GM18907 (cell line): ENCODE data around the gene KIF1A.
"Not testable (repeated sequence)": the region's sequence is repeated elsewhere in the genome, so short reads cannot be mapped to it uniquely, and the experiment has no call there.

Source experiments
- ATAC-seq: cut with Tn5 transposase; IDR thresholded peaks from one replicate; pipeline ENCODE4 v1.9.1; 2021; ENCODE audit warnings: mild to moderate bottlenecking, moderate library complexity; ENCODE audit not compliant: unreplicated experiment

The KIF1A gene

DNA sequence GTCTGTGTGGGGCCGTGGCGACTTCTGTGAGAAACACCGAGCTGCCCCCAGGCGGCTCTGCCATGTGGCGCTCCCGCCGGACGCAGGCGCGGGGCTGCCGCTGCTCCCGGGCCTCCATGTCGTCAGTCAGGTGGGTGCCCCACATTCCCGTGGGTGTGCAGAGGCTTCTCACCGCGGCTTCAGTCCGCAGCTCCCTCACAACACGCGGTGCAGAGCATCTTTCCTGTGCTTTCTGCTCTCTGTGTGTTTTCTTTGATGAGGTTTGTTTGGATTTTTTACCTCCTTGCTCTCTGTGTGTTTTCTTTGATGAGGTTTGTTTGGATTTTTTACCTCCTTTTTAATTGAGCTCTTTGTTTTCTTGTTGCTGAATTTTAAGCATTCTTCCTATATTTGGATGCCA lies 115.4 kb downstream of the KIF1A start:
- ATAC-seq, result no peak

DNA sequence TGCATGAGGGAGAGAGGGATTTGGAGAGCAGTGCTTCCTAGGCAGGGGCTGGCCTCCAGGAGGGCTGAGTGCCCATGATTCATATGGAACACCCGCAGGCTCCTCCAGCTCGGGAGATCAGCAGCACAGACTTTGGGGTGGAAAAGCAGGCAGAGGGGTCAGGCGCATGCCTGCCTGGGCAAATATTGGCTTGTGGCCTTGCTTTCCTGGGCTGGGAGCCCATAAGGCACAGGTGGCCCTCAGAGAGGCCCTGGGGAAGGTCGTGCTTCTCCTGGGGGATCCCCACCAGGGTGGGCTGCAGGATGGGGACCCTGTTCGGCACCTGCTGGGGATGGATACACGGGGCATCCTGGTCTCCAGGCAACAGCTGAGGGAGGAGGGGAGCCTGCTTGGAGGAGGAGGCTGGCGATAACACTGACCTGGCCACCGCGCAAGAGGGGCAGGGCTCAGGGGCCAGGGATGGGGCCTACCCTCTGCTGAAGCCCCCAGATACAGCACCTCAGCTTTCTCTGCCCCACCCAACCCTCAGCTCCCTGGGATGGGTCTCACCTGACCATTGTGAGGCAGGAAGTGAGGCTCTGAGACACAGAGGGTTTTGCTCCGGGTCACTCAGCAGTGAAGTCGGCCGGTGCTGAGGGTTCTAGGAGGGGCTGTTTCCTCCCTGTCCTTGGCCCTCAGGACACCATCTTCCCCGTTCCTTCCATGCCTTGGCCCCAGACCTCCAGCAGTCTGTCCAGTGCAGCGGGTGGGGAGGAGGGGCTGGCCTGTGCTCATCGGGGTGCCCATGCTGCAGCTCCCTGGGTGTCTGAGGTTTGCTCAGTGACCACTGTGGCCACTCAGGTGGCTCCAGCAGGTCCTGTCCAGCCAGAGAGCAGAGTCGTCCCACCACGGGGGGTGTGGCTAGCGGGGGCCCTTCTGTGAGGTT lies 116.3 kb downstream of the KIF1A start:
- no peak for ATAC-seq

DNA sequence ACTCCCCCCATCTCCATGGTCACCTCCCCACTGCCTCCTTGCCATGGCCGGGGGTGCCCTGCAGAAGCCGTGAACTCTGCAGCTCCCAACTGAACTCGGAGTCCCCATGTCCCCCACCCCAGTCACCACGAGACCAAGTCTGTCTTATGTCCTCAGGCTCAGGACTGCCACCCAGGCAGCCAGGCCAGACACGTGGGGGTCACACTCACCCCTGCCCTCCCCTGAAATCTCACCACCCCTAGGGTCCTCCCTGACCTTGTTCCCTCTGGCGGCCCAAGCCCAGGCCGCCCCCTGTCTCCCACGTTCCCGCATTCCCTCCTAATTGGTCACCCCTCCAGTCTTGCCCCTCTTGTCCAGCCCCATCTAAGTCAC lies 117.4 kb downstream of the KIF1A start:
- no peak for ATAC-seq

DNA sequence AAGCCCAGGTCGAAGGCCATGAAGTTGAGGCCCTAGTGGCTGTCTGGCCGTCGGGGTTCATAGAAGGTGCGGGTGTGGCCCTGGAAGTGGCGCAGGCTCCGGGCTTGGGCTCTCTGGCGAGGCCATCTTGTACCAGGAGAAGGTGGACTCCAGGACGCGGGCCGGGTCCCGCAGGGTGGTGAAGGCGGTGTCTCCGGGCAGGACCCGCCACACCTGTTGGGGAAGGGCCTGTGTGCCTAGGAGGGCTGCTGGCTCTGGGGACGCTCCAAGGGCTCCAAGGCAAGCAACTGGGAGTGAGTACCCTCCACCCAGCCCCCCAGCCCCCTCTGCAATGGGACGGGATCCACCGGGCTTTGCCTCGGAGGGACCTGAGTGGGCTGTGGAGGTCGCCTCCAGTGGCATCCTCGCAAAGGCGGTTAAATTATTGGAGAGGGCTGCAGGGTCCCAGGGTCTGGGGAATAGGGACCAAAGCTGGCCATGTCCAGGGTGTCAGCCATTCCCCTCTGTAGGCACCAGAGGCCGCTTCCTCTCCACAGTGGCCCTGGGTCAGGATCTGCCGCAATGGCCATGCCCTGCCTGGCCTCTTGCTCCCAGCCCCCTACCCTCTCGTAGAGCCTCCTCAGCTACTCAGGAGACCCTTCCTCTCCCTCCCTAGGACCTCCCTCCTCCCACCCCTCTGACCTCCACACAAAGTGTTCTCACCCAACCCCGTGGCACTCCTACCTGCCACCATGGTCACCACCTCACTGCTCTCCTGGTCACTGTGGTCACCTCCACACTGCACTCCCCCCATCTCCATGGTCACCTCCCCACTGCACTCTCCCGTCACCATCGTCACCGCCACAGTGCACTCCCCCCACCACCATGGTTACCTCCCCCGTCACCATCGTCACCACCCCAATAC lies 118.0 kb downstream of the KIF1A start:
- ATAC-seq, result no peak

- ATAC-seq, result no peak
Measured at GRCh38 chr2:240701091-240701735, 118.8 kb downstream of the KIF1A start.

GRCh38 chr2:240700616-240701015 lies 119.4 kb downstream of the KIF1A start:
- ATAC-seq, result not testable (repeated sequence)

DNA sequence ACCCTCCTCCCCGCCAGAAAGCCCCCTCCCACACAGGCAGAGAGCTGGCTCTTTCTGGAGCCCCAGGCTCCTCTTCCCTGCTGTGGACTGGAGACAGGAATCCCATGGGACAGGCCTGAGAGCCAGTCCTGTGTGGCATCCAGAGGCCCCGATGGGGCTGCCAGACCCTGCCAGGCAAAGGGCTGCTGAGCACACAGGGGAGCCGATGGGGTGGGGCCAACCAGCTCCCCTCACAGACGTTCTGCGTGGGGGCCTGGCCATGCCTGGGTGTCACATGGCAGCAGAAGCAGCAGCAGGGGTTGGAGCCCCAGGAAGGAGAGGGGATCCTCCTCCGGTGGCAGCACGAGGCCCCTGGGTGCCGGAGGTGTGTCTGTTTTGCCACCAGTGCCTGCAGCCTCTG lies 120.2 kb downstream of the KIF1A start:
- ATAC-seq, result not testable (repeated sequence)

- ATAC-seq, result not testable (repeated sequence)
Measured at GRCh38 chr2:240698852-240699561, 121.0 kb downstream of the KIF1A start.

DNA sequence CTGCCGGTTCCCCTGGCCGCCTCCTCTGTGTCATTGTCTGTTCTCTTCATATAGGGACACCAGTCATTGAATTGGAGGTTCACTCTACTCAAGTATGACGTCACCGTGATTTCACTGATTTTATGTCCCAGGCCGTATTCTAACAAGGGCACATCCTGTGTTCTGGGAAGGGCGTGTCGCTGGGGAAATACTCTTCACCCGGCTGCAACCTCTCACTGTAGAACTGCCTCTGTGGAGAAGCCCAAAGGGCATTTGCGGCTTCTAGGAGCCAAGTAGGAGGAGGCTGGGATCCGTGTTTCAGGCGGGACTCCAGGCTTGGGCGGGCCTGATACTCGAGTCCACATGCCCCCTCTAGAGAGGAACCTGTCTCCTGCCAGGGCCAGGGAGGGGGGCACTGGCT lies 123.5 kb downstream of the KIF1A start:
- ATAC-seq, result not testable (repeated sequence)

DNA sequence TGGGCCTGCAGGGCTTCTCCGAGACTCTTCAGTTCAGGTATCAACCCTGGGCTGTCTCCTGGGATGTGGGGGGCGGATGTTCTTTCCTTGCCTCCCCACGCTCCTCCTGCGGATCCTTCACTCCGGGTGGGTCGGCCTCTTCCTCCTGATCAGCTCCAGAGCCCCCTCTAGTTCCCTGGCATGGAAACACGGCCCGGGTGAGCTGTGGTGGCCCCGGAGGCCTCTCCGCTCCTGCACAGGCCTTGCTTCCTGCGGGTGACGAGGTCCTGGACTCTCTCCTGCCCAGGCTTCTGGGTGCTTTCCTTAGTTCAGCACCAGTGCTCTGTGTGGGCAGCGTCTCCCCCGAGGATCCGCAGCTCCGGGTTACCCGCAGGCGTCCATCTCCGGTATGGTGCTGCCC lies 124.4 kb downstream of the KIF1A start:
- ATAC-seq, result not testable (repeated sequence)

DNA sequence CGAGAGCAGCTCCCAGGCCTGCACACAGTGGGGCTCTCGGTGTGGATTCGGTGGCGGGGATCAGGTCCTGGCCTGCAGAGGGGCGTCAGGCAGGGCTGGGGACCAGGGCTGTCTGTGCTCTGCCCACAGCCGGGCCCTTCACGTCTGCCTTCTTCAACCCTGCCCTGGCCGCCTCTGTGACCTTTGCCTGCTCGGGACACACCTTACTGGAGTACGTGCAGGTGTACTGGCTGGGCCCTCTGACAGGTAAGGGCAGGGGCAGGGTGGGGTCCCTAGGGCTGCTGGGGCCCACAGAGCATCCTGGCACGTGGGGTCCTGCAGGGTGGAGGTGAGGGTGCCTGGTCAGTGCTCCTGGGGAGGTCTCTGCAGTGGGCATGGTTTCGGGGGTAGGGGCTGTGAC lies 125.7 kb downstream of the KIF1A start:
- ATAC-seq, result not testable (repeated sequence)

- ATAC-seq, result not testable (repeated sequence)
Measured at GRCh38 chr2:240692583-240693561, 127.1 kb downstream of the KIF1A start.

- not testable (repeated sequence) for ATAC-seq
Measured at GRCh38 chr2:240691631-240692420, 128.2 kb downstream of the KIF1A start, which contains the start of gene AQP12A. AQP12A (plus strand) TSS chr2:240691866; CDS start chr2:240691914, 48 bp downstream.

GRCh38 chr2:240691075-240691427 lies 129.0 kb downstream of the KIF1A start:
- not testable (repeated sequence) for ATAC-seq

- ATAC-seq, result not testable (repeated sequence)
Measured at GRCh38 chr2:240690421-240691074, 129.5 kb downstream of the KIF1A start.

- no peak for ATAC-seq
Measured at GRCh38 chr2:240689975-240690374, 130.0 kb downstream of the KIF1A start.

DNA sequence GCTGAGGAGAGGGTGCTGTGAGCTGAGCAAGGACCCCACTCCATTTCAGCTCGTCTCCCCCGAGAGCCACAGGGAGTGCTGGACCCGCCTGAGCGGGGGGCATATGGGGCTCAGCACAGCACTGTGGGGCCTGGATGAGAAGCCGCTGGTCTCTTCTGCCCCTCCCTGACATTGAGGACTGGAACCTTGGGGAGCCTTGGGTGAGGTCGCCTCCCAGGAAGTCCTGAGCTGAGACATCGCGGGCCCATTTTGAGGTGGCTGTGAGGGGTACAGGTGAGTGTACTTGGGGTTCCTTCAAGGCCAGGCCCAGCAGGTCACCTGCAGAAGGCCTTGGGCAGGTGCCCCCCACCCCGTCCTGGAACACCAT lies 131.5 kb downstream of the KIF1A start:
- ATAC-seq, result no peak
